Measurements from ENCODE around the gene SSH2.

The SSH2 gene

GRCh38 chr17:29821897-29822296, 108.1 kb downstream of the SSH2 start:
- Histone ChIP-seq H3K4me1 (ENCODE audit: low read depth, poor library complexity, severe bottlenecking) (no peaks in the 10 kb centered on the region), H2AFZ (ENCODE audit: low read depth) (no peak overlapping the region), H3K36me3 (ENCODE audit: insufficient read depth) (no peaks in the 10 kb centered on the region), H3K9ac (no peak overlapping the region), H3K4me3 (IDR thresholded peaks at IDR 0.05; ENCODE audit: insufficient read depth, low read depth, low read length) (no peak overlapping the region), H3K27ac (no peak overlapping the region), H3K27me3 (ENCODE audit: insufficient read depth, low read depth) (no peaks in the 10 kb centered on the region), H4K20me1 (ENCODE audit: insufficient read depth) (no peaks in the 10 kb centered on the region), H3K79me2 (ENCODE audit: insufficient read depth, low read depth) (no peaks in the 10 kb centered on the region), H3K4me2 (no peak overlapping the region)
- no peak for TF ChIP-seq CTCF (conservative IDR thresholded peaks at IDR 0.05; ENCODE audit: low read depth, low read length)

DNA sequence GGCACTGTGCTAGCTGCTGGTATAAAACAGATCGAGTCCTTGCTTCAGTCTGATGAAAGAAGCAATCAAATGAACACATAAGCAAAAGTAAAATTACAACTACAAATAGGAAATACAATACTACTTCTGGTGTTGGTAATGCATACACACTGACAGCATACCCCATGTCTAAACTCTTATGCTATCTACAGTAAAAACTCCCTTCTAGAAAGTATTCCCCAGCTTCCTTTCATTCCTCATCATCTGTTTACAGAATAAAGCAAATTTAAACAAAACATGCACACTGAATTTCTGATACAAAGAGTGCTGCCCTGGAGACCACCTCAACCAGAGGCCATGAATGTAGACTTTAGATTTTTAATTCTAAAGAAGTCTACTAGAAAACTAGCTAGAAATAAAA, 109.6 kb downstream of the SSH2 start:
- TF ChIP-seq CTCF (conservative IDR thresholded peaks at IDR 0.05; ENCODE audit: low read depth, low read length), result no peak
- H2AFZ ChIP-seq (ENCODE audit: low read depth), result no peak overlapping the region
- H3K36me3 ChIP-seq (ENCODE audit: insufficient read depth), result no peaks in the 10 kb centered on the region
- H3K4me1 ChIP-seq (ENCODE audit: low read depth, poor library complexity, severe bottlenecking), result no peaks in the 10 kb centered on the region
- H3K9ac ChIP-seq, result no peak overlapping the region
- no peaks in the 10 kb centered on the region for H4K20me1 ChIP-seq (ENCODE audit: insufficient read depth)
- H3K4me2 ChIP-seq, result no peak overlapping the region
- H3K4me3 ChIP-seq (IDR thresholded peaks at IDR 0.05; ENCODE audit: insufficient read depth, low read depth, low read length), result no peak overlapping the region
- H3K27me3 ChIP-seq (ENCODE audit: insufficient read depth, low read depth), result no peaks in the 10 kb centered on the region
- H3K79me2 ChIP-seq (ENCODE audit: insufficient read depth, low read depth), result no peaks in the 10 kb centered on the region
- H3K27ac ChIP-seq, result no peak overlapping the region

GRCh38 chr17:29807520-29808361, 122.3 kb downstream of the SSH2 start:
- Histone ChIP-seq H4K20me1 (ENCODE audit: insufficient read depth) (no peaks in the 10 kb centered on the region), H3K4me2 (no peak overlapping the region), H3K27me3 (ENCODE audit: insufficient read depth, low read depth) (no peaks in the 10 kb centered on the region), H3K79me2 (ENCODE audit: insufficient read depth, low read depth) (no peaks in the 10 kb centered on the region), H3K4me1 (ENCODE audit: low read depth, poor library complexity, severe bottlenecking) (no peaks in the 10 kb centered on the region), H3K27ac (no peak overlapping the region), H3K9ac (no peak overlapping the region), H3K4me3 (IDR thresholded peaks at IDR 0.05; ENCODE audit: insufficient read depth, low read depth, low read length) (no peak overlapping the region), H3K36me3 (ENCODE audit: insufficient read depth) (no peaks in the 10 kb centered on the region), H2AFZ (ENCODE audit: low read depth) (no peak overlapping the region)
- peak; percentile 87 for TF ChIP-seq CTCF (conservative IDR thresholded peaks at IDR 0.05; ENCODE audit: low read depth, low read length)

GRCh38 chr17:29802246-29802645, 127.8 kb downstream of the SSH2 start:
- Histone ChIP-seq H3K4me3 (IDR thresholded peaks at IDR 0.05; ENCODE audit: insufficient read depth, low read depth, low read length) (no peak overlapping the region), H4K20me1 (ENCODE audit: insufficient read depth) (no peaks in the 10 kb centered on the region), H3K9ac (no peak overlapping the region), H3K4me1 (ENCODE audit: low read depth, poor library complexity, severe bottlenecking) (no peaks in the 10 kb centered on the region), H2AFZ (ENCODE audit: low read depth) (no peak overlapping the region), H3K36me3 (ENCODE audit: insufficient read depth) (no peaks in the 10 kb centered on the region), H3K27ac (no peak overlapping the region), H3K27me3 (ENCODE audit: insufficient read depth, low read depth) (no peaks in the 10 kb centered on the region), H3K4me2 (no peak overlapping the region), H3K79me2 (ENCODE audit: insufficient read depth, low read depth) (no peaks in the 10 kb centered on the region)
- no peak for TF ChIP-seq CTCF (conservative IDR thresholded peaks at IDR 0.05; ENCODE audit: low read depth, low read length)

All from KMS-11 (cell line).